ENCODE measurements around the gene MYO18A. TPM values are rescaled to one million over a fixed set of nuclear protein-coding genes. Genes with fewer than 3 reads are reported as not detected.
A peak's percentile ranks its signal among the peaks of the same experiment; 100 is the strongest.

MYO18A gene
- total RNA-seq, 4 donors from 2014 or later = 112 to 191 (median 136) TPM

DNA sequence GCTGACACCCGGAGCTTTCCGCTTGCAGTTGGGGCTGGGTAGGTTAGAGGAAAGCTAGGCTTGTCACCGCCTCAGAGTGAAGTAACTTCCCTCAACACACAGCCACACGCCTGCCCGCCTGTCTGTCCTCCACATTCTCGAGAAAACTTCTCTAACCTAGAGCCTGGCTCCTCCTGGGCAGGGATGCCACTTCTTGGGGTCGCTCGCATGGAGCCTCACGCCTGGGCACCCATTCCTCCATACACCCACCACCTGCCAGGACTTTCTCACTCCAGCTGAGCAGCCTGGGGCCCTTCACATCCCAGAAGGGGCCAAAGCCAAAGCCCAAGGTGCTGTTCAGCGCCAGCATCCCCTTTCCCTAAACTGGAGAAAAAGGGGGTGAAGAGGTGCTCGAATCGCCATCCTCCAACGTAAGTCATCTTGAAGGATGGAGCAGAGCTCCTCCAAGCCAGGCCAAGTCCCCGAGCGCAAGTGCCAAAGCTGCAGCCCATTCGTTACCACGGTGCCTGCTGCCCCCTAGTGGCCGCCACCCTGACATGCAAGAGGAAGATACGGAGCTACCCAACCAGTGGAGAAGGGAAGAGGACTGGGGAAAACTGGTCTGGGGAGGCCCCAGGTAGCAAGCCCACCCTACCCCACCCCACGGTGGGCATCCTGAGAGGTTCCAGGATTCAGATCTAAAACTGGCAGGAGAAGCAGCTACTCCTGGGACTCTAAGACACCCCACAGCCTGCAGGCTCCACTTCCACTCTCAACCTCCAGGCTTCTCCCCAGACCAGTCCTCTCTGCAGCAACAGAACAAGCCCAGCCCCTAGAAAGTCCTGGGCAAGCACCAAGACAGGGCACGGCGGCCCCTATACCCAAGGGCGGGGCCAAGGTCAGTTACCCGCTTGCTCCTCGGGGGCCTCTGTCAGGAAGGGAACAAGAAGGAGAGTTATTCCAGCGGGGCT lies 63.1 kb downstream of the MYO18A start:
- peak; percentile 70 for DNase-seq
- H3K27me3 ChIP-seq = no peaks in the 10 kb centered on the region
- H3K4me3 ChIP-seq = no peak overlapping the region
- H3K9me3 ChIP-seq = no peaks in the 10 kb centered on the region
- intact Hi-C loops (cut with DNase I; ENCODE audit: low total_unique reads) (loop anchor here (10.0 kb wide), 1 partner anchor 392 kb away; the partner anchor contains the start of genes NEK8 and TLCD1), in situ Hi-C loops (cut with MboI; ENCODE audit: low pct_ligation_motif_present in 1 of 4, low pct_unique_long_range_greater_than_20kb in 1 of 4, low sequenced_read_pairs in 3 of 4) (loop anchor here in 1 of 4 donors (10.0 kb wide), 1 partner anchor 152 kb away; no protein-coding TSS in a partner anchor)
- TF ChIP-seq EP300 (IDR thresholded peaks at IDR 0.05; ENCODE audit: low read depth) (no peak), POLR2AphosphoS5 (IDR thresholded peaks at IDR 0.05) (no peak)
- TF ChIP-seq, protein P1, sequence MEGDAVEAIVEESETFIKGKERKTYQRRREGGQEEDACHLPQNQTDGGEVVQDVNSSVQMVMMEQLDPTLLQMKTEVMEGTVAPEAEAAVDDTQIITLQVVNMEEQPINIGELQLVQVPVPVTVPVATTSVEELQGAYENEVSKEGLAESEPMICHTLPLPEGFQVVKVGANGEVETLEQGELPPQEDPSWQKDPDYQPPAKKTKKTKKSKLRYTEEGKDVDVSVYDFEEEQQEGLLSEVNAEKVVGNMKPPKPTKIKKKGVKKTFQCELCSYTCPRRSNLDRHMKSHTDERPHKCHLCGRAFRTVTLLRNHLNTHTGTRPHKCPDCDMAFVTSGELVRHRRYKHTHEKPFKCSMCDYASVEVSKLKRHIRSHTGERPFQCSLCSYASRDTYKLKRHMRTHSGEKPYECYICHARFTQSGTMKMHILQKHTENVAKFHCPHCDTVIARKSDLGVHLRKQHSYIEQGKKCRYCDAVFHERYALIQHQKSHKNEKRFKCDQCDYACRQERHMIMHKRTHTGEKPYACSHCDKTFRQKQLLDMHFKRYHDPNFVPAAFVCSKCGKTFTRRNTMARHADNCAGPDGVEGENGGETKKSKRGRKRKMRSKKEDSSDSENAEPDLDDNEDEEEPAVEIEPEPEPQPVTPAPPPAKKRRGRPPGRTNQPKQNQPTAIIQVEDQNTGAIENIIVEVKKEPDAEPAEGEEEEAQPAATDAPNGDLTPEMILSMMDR (IDR thresholded peaks at IDR 0.05) = peak; percentile 83 to 93 (median 92)
- peaks cover 0 to 37% (median 13%) of the 10 kb centered on the region in 4 donors for H3K36me3 ChIP-seq
- H3K27ac ChIP-seq = no peak overlapping the region
- no peaks in the 10 kb centered on the region for H3K4me1 ChIP-seq
- WGBS, 2 donors (ENCODE audit: low coverage in 1 of 2) = 54% methylated on average over 26 of the region's 26 CpGs; no CpG with 5 or more reads in 1 of the 2 donors

DNA sequence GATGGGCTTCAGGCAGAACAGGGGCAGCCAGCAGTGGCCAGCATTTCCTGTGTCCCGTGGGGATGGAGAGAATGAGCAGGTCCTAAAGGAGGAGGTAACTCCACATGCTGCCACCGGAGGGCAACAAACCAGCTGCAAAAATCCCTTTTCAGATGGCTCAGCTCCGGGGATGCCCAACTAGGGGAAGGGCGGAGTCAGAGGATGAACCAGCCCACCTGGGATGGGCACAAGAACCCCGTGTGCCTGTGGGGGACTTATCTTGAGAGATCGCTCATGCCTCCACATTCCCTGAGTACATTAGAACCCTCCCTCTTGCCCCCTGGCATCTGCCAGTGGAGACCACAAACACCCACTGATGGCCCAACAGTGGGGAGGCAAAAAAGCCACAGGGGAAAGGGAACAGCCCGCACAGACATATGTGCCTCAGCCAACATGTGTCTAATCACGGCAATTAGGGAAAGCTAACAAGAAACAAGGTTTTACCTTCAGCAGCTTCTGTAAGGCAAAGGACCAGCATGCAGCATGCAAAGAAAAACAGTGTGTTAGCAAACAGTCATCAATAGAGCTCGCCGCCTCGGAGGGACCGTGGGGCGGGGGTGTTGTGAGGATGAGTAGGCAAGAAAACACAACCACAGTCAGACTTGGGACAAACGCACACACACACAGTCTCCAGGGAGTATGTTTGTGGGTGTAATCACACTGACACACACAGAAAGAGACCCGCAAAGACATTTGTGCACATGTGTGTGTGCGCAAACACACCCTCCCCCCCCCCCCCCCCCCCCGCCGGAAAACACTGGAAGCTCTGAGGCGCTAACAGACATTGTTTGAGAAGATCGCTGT lies 64.0 kb downstream of the MYO18A start:
- H3K4me1 ChIP-seq = no peaks in the 10 kb centered on the region
- WGBS, 2 donors (ENCODE audit: low coverage in 1 of 2) = 70 to 73% methylated on average over 3 to 20 of the region's 20 CpGs
- no peaks in the 10 kb centered on the region for H3K9me3 ChIP-seq
- intact Hi-C loops (cut with DNase I; ENCODE audit: low total_unique reads) (loop anchor here (10.0 kb wide), 1 partner anchor 391 kb away; the partner anchor contains the start of genes NEK8 and TLCD1), in situ Hi-C loops (cut with MboI; ENCODE audit: low pct_ligation_motif_present in 1 of 4, low pct_unique_long_range_greater_than_20kb in 1 of 4, low sequenced_read_pairs in 3 of 4) (loop anchor here in 1 of 4 donors (10.0 kb wide), 1 partner anchor 151 kb away; no protein-coding TSS in a partner anchor)
- H3K36me3 ChIP-seq = peaks cover 0 to 31% (median 9%) of the 10 kb centered on the region in 4 donors
- no peak overlapping the region for H3K4me3 ChIP-seq
- no peaks in the 10 kb centered on the region for H3K27me3 ChIP-seq
- H3K27ac ChIP-seq = no peak overlapping the region
- TF ChIP-seq, protein P1 (IDR thresholded peaks at IDR 0.05) = peak in 4 of 5 experiments; percentile 9 to 28 (median 22)
- TF ChIP-seq POLR2A (IDR thresholded peaks at IDR 0.05) (no peak), POLR2AphosphoS5 (IDR thresholded peaks at IDR 0.05) (no peak), EP300 (IDR thresholded peaks at IDR 0.05; ENCODE audit: low read depth) (no peak)
- DNase-seq = no peak

DNA sequence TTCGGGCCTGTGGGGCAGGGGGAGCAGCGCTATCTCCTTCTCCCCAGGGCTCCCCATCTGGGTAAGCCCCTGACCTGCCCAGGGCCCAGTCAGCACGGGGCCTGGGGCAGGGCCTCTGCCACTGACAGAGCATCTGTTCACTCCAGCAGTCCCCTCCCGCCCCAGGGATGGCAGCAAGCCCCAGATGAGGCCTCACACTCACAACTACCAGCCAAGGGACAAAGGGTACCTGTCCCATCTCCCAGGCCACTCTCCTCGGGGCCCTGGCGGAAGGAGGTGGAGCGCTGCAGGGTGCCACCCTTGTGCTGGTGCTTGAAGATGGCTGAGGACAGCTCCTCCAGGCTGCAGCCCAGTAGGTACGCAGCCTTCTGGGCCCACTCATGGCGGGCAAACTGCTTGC lies 64.8 kb downstream of the MYO18A start:
- in situ Hi-C loops (cut with MboI; ENCODE audit: low pct_ligation_motif_present in 1 of 4, low pct_unique_long_range_greater_than_20kb in 1 of 4, low sequenced_read_pairs in 3 of 4) = loop anchor here in 1 of 4 donors (10.0 kb wide), 1 partner anchor 151 kb away; no protein-coding TSS in a partner anchor
- H3K27me3 ChIP-seq = no peaks in the 10 kb centered on the region
- TF ChIP-seq, protein P1 (IDR thresholded peaks at IDR 0.05) = no peak
- TF ChIP-seq POLR2A (IDR thresholded peaks at IDR 0.05) (no peak), POLR2AphosphoS5 (IDR thresholded peaks at IDR 0.05) (no peak), EP300 (IDR thresholded peaks at IDR 0.05; ENCODE audit: low read depth) (no peak)
- intact Hi-C loops (cut with DNase I; ENCODE audit: low total_unique reads) = loop anchor here (10.0 kb wide), 1 partner anchor 391 kb away; the partner anchor contains the start of genes NEK8 and TLCD1
- H3K36me3 ChIP-seq = peaks cover 0 to 31% (median 9%) of the 10 kb centered on the region in 4 donors
- H3K4me1 ChIP-seq = no peaks in the 10 kb centered on the region
- no peak for DNase-seq
- no peaks in the 10 kb centered on the region for H3K9me3 ChIP-seq
- H3K4me3 ChIP-seq = no peak overlapping the region
- H3K27ac ChIP-seq = no peak overlapping the region
- WGBS, 2 donors (ENCODE audit: low coverage in 1 of 2) = 92 to 100% methylated on average over 2 to 7 of the region's 9 CpGs
